PC-9 (cell line): ENCODE measurements around the gene CALML6.

Experiments
- EZH2 ChIP-seq: fragments of 200-600 bp; sonication (generic); IDR thresholded peaks from 2 replicates; pipeline ENCODE4 v1.8.0; 2017; ENCODE audit warnings: antibody characterized with exemption, low read depth
- TF ChIP-seq, protein P1 (sequence below): fragments of 200-600 bp; sonication (generic); conservative IDR thresholded peaks from 2 replicates; pipeline ENCODE4 v1.6.1; 2017; ENCODE audit warnings: mixed run types, antibody characterized with exemption, mild to moderate bottlenecking, moderate library complexity

DNA sequence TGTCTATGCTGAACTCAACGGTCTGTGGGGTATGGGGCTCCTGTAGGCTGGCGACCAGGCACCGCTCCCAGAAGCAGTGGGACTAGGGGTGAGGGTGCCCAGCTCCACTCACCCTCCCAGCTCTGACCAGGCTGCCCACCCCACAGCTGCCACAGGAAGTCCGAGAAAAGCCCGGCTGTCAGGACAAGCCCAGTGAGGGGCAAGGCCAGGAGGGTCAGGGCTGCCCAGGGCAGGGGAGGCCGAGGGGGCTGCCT is 7.6 kb downstream of the CALML6 start:
- TF ChIP-seq, protein P1, sequence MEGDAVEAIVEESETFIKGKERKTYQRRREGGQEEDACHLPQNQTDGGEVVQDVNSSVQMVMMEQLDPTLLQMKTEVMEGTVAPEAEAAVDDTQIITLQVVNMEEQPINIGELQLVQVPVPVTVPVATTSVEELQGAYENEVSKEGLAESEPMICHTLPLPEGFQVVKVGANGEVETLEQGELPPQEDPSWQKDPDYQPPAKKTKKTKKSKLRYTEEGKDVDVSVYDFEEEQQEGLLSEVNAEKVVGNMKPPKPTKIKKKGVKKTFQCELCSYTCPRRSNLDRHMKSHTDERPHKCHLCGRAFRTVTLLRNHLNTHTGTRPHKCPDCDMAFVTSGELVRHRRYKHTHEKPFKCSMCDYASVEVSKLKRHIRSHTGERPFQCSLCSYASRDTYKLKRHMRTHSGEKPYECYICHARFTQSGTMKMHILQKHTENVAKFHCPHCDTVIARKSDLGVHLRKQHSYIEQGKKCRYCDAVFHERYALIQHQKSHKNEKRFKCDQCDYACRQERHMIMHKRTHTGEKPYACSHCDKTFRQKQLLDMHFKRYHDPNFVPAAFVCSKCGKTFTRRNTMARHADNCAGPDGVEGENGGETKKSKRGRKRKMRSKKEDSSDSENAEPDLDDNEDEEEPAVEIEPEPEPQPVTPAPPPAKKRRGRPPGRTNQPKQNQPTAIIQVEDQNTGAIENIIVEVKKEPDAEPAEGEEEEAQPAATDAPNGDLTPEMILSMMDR: no peak
- no peak for TF ChIP-seq EZH2
